Stimulated activated CD8-positive, alpha-beta memory T cell treated with anti-CD3 and anti-CD28 coated beads, Interleukin-15, amount 100 ng/mL, for 48 hours (primary cell): ENCODE measurements around the gene PRR15L.
"Not testable (repeated sequence)": the region's sequence is repeated elsewhere in the genome, so short reads cannot be mapped to it uniquely, and the experiment has no call there.

ENCODE experiments used
- DNase-seq, 2 donors: peaks; one replicate each; pipeline ENCODE4 v3.0.0-alpha.2; 2020; ENCODE audit warnings: low read depth in 2 of 2

PRR15L gene, protein sequence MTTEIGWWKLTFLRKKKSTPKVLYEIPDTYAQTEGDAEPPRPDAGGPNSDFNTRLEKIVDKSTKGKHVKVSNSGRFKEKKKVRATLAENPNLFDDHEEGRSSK

DNA sequence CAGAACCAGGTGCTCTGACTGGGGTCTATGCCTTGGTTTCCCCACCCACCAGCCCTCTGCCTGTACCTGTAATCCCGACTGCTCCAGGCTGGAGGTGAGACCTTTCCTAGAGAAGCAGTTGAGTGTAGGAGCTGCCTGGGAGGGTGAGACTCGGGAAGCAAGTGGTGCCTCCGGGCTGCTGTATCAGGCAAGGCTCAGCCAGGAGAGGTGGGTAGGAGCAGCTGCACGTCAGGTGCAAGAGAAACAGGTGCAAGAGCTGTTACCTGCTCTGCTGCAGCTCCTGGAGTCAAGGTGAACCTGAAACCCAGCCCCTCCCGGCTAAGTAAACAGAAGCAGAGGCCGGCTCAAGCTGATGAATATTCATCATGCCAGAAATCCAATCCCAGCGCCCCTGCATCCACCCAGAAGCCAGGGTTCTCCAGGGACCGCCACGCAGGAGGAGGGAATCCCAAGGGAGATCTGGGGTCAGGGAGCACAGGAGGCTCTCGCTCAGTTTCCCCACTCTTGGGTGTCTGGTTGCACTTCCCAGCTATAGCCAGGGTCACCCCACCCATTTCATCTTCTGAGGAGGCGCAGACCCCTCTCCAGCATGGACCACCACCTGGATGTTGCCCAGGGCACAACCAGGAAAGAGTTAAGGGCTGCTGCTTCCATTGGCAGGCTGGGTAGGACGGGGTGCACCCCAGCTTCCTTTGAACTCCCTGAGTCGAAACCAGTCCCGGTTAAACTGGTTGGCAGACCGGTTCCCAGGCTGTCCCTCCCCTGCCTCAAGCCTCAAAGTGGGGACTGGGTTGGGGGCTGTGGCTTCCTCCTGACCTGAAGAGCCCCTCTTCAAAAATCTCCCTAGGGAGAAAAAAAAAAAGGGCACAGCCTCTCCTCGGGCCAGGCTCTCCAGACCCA is at the start of gene PRR15L:
TSS of gene PRR15L (minus strand) at position 293 of the 900 bp plus-strand sequence. CDS start 4,649 bp downstream, outside the sequence.
- DNase-seq = no peak

DNA sequence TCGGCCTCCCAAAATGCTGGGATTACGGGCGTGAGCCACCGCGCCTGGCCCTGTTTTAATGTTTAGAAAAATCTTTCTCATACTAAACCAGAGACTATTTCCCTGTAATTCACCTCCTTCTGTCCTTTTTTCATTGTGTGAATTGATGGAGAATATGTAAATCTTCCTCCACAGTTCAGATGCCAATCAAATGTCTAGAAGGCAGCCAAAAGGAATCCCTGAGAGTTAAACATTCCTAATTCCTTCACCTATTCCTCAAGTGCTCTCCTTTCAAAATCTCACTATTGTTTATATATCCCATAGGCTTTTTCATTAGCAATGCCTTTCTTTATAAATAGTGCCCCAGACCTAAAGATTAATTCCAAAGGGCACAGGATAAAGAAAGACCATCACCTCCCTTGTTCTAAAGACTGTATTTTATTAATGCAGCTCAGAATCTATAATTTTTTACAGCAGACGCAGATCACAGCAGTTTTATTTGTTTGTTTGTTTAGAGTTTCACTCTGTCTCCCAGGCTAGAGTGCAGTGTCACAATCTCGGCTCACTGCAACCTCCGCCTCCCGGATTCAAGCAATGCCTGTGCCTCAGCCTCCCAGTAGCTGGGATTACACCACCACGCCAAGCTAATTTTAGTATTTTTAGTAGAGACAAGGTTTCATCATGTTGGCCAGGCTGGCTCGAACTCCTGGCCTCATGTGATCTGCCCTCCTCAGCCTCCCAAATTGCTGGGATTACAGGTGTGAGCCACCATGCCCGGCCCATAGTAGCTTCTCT is 49.4 kb upstream of the PRR15L start:
- DNase-seq = no peak

DNA sequence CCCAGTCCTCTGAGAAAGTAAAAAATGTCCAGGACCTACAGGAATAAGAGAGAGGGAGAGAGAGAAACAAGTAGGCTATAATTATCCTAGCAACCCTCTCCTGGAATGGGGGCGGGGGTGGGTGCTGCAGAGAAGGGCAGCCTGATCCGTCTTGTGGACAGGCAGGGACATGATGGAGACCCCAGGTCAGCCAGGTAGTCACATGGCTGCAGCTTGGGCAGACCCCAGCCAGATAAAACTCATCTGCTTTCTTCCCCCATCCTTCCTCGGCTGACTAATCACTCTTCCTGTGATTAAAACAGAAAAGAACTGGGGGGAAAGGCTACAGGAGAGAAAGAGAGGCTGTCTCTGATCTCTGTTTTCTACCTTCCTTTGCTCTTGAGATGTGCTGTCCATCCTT is 47.3 kb upstream of the PRR15L start:
- no peak for DNase-seq

DNA sequence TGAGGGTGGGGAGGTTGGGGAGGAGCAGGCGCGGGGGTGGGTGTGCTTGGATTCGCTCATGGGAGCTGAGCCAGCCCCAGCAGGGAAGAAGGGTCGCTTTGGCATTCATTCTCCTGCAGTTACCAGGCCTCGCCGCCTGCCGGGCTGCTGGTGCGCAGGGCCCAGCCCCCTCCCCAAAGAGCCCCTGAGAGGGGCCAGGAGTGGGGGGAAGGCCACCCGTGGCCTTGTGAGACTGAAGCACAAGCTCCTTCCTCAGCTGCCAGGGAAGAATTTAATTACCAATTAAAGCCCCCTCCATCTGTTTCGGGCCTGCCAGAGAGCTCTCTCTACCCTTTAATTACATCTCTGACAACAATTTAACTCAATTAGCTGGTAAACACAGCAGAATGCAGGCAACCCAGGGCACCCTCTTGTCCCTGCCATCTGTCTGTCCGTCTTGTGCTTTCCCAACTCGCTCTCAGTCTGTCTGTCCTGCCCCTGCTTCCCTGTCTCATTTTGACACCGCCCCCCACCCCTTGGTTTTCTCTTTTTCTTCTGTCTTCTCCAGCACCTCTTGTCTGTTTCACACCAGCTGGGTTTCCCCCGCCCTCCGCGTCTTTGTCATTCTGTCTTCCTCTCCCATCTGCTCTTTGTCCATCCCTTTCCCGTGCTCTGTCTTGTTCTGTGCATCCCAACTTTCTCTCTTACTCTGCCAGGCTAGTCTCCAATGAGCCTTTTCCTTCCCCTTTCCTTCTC is 45.9 kb upstream of the PRR15L start:
- DNase-seq = no peak

DNA sequence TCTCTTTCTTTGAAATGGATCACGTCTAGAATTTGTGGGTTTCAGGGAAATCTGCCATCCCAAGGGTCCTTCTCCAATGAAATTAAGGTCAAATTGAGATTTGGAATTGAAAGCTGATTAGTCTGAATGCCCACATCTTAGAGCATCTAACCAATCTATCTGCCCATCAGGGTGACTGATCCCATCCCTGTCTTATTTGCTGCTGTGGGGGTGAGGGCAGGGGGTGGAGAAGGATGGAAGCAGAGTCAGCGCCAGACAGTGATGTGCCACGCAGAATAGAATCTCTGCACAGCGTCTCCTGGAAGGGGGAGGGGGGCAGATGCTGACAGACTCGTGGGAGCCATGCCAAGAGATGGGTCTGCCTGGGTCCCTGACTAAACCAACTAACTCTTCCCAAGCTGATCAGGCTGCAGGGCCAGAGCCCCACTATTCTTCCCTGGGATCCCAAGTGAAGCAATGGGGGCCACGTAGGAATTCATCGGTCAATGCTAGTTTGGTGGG is 45.3 kb upstream of the PRR15L start:
- DNase-seq = no peak

DNA sequence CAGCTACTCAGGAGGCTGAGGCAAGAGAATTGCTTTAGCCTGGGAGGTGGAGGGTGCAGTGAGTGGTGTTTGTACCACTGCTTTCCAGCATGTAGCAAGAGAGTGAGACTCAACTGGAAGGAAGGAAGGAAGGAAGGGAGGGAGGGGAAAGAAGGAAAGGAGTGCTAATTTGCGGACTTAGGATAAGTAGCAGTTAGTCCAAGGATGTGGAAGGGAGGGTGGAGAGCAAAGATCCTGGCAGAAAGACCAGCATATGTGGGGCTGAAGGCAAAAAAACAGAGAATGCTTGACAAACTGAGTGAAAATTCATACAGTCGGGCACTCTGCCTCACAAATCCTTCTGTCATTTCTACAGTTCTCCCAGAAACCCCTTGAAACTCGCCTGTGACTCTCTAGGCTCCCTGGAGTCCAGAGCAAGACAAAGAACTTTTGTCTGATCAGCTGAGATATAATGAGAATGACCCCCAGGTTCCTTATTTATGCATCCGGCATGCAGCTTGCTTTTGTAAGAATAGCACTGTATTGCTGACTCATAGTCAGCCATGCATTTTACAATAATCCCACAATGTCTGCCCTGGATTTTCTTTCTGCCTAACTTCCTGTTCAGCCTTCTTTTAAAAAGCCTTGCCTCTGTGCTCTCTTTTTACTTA is 44.7 kb upstream of the PRR15L start:
- no peak for DNase-seq

DNA sequence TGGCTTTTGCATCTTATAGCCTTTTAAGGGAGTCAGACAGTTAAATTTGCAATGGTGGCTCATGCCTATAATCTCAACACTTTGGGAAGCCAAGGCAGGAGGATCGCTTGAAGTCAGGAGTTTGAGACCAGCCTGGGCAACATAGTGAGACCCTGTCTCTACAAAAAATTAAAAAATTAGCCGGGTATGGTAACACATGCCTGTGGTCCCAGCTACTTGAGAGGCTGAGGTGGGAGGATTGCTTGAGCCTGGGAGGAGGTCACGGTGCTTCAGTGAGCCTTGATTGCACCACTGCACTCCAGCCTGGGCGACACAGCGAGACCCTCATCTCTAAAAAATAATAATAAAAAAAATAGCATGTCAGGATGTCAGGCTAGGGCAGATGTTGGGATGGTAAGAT is 44.0 kb upstream of the PRR15L start:
- not testable (repeated sequence) for DNase-seq

DNA sequence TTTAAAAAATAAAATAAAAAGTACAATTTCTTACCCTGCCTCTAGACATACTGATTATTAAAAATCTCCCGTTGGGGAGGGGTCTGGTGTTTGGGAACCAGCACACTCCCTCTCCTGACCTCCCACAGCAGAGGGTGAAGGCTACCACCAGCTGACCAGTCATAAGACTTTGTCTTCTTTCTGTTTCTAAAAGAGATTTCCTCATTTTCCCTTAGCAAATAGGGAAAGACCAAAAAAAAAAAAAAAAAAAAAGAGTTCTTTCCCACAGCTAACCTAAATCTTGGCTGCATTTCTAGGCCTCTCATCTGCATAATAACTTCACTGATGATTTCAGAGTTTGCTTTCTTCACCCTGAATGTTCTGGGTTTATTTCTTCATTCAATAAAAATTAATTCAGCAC is 43.5 kb upstream of the PRR15L start:
- no peak for DNase-seq

DNA sequence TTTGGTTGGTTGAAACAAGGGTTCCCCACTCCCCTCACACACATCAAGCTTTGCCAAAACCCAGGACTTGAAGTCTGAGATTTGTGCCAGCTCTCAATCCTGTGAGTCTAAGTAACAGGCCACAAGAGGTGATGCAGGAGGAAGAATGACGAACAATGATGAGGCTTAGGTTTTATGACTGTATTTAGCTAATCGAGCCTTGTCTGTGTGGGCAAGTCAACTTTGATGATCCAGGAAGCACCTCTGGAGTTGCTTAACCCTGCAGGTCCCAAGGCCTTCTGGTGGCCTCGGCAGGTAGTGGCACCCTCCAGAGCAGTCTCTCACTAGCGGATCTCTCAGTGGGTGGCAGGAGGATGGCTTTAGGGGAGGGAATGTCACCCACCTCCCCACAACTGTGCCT is 41.9 kb upstream of the PRR15L start:
- no peak for DNase-seq

DNA sequence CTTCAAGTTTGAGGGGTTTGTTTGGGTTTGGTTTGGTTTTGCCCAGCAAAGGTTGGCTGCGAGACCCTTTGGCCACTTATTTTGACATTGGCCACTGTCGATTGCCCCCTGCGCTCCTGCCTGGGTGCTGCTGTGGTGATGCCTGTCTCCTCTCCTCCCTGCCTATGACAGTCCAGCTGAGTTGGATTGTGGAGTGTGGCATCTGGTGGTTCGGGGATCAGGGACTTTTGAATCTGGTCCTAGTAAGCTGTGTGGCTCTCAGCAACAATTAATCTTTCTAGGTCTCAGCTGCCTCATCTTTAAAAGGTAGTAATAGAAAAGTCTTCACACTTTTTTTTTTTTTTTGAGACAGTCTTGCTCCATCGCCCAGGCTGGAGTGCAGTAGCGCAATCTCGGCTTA is 40.4 kb upstream of the PRR15L start:
- no peak for DNase-seq

DNA sequence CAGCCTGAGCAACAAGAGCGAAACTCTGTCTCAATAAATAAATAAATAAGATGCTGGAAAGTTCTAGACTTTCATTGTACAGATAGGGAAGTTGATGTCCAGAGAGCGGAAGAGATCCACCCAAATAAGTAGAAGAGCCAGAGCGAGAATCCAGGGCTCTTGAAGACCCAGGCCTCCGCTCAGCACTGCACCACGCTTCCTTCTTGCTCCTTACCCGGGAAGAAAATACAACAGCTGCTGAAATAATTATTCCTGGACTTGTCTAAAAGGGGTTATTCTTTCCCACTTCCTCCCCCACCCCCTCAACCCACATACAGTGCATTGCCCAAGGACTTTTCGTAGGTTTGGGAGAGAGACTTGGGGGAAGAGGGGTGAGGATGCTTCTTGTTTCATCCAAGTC is 39.9 kb upstream of the PRR15L start:
- DNase-seq = no peak

DNA sequence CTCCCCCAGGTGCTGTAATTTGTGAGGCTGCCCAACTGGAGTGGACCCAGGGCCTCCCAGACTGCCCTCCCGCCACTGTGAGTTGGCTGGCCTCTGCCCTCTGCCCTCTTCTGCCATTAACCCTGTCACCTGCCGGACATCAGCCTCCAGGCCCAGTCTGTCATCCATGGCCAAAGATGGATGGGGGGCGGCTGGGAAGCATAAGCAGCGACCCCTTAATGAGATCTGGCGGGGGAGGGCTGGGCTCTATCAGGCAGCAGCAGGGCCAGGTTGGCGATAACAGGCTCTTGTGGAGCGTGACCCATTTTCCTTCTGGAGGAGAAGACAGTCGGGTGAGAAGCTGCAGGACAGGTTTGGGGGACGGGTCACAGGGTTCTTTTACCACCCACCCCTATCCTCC is 38.5 kb upstream of the PRR15L start:
- DNase-seq = no peak

DNA sequence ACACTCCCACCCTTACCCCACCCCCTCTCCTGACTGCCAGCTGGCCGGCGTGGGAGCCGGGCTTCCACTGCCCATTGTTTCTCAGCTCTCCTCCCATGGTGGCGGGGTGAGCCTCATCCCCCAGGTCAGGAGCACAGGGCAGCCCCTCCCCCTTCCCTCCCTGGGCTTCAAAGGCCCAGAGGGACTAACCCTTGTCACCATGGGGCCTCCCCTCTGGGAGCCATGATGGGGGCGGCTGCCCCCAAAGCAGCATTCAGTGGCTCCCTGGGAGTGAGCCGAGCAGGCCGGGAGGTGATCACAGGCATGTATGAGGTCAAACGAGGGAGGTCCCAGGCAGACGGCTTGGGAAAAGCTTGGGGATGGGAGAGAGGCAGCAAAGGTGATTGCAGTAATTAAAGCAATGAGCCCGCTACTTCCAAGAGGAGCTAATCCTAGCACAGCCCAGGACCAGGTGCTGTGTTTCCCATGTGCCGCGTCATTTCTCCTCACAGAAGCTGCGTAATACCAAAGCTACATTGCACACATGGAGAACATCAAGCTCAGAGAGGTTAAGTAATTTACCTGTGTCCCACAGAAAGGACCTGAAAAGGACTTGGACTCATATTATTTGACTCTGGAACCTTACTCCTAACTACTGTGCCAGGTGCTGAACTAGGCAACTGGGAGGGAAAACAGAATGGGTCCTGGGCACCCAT is 37.7 kb upstream of the PRR15L start:
- no peak for DNase-seq

DNA sequence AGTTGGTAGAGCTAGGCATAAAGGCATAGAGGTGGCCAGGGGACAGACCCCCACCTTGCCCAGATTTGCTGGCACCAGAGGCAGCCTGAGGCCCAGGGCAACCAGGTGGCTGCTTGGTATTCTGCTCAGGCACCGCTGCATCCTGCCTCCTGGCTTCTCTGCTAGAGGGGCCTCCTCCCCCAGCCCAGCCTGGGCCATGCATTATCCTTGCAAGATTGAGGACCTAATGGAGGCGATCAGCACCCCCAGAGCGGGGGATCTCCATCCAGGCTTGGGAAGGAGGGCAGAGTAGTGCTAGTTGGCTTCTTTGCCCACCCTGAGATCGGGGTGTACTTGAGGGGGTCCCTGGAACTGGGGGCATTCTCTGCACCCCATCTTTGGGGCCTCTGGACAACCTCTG is 37.0 kb upstream of the PRR15L start:
- DNase-seq = no peak

DNA sequence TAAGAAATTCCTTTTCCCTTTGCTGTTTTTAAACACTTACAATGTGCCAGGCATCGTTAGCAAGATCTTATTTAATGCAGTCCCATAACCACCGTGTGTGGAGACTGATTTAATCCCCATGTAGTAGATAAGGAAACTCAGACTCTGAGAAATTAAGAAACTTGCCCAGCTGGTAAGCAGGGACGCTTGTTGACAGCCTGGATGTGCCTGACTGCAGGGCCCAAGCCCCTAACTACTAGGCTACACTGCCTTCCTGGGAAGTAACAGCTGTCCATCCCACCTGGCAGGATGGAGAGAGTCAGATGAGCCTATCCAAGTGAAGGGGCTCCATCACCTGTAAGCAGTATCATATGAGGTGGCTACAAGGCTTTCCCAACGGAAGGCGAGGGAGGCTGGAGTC is 36.3 kb upstream of the PRR15L start:
- DNase-seq = no peak

DNA sequence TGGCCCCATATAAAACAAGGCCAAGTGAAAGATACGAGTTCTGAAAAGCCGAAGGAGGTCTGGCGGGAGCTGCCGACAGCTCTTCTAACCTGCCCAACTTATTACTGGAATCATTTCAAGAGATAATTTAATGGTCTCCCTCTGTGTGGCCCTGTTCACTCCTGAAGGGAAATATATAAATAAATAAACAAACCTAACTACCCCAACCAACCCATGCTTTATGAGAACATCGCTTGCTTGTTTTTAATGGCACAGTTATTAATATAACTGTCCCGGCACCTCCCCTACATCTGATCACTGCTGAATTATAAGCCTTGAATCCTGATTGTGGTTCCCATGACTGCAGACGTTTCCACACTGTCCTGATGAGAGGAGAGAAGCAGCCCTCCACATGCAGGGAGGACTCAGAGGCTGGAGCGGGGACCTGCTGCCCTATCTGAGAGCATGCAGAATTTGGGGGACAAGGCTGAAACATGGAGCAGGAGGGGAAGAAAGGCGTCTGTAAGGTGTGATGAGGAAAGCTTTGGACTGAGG is 35.4 kb upstream of the PRR15L start:
- no peak for DNase-seq

DNA sequence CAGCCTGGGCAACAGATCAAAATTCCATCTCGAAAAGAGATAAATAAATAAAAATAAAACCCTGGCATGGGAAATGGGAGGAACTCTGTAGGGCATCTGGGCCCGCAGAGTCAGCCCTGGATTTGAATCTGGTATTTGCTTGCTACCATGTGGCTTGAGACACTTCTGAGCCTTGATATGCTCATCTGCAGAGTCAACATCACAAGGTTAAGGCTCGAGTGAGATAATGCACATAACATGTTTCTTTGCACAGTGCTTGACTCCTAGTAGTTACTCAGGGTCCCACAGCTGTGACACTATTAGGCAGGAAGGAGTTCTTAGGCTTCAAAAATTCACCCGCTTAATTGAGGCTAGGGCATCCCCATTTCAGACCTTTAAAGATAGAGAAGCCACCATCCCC is 34.5 kb upstream of the PRR15L start:
- DNase-seq = no peak

DNA sequence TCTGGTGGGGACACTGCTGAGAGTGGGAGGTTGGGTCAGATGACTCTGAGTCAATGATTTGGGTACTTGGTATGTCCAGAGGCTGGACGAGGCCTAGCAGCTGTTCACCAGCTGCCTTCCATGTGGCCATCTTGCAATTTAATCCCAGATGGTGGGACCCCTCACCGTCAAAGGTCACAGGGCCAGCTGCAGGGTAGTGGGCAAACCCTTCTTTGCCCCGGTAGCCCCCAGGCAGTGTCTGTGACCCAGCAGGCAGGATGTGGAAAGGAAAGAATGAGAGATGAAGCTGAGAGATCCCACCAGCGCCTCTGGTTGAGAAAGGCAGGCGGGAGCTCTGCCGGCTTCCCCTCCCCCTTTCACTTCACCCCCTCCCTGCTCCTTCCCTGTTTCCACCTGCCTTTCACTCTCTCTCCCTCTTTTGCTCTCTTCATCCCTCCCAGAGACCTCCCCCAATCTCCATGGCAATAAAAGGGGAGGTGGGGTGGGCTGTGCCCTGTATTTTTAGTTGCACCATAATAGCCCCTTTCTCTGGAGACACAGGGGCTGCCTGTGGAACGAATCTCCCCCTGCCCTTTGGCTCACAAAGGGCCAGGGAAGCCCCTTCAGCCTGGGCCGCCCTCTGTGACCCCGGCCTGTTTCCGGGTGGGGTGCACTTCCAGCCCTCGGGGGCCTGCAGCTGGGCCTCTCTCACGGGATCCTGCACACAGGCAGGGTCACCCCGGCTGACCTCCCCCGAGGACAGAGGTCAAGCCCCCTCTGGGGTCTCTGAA is 33.5 kb upstream of the PRR15L start:
- DNase-seq = no peak

DNA sequence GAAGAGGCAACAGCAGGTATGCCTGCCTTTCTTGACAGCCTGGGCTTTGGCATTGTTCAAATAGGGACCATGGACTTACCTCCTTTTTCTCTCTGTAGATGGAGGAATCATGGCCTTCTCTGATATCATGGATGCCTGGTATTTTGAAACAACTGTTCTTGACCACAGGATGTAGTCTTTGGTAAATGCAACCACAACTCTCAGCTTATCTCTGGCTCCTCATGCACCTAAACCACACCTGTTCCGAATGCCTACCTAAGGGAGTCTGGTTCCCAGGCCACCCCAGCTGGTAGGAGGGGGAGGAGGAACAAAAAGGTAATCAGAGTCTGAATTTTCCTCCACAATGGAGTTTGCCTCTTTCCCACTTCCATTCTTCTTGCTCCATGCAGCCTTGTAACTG is 32.0 kb upstream of the PRR15L start:
- DNase-seq = no peak

DNA sequence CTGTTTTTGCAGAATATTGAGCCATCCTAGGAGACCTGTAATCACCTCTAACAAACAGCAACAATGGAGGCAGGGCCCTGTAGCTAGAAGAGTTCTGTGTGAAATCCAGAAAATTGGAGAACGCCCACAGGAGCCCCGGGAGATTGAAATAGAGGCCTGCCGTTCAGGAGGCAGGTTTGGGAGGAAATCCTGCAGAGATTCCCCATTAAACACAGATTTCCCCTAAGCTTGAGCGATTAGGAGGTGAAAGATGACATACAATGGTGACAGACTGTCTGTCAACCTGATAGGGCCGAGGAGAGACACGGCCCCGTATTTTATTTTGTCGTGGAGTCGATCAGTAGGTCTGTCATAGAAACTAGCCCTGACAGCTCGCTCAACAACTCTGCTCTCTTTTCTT is 31.5 kb upstream of the PRR15L start:
- DNase-seq = no peak
